NOMO-1 treated with dmso at 0.1 percent for 144 hours (cell line): ENCODE results near the gene GSTK1.

Experiments
- DNase-seq: peaks from one replicate; lab custom pipeline; 2025; ENCODE audit not compliant: unreplicated experiment; lab: John Stamatoyannopoulos, UW

GSTK1 gene

GRCh38 chr7:143295870-143296269, 32.6 kb downstream of the GSTK1 start:
- DNase-seq: no peak

GRCh38 chr7:143296686-143297085, 33.4 kb downstream of the GSTK1 start:
- DNase-seq: no peak

- no peak for DNase-seq
These were observed 36.1 kb downstream of the GSTK1 start for GRCh38 chr7:143299346-143299745.

- no peak for DNase-seq
These were observed 36.6 kb downstream of the GSTK1 start for GRCh38 chr7:143299840-143300239.

- DNase-seq: peak; percentile 42
These were observed 38.0 kb downstream of the GSTK1 start for GRCh38 chr7:143300959-143301935.

- DNase-seq: no peak
These were observed 40.5 kb downstream of the GSTK1 start for GRCh38 chr7:143303733-143304132.

- DNase-seq: no peak
These were observed 41.7 kb downstream of the GSTK1 start for GRCh38 chr7:143304938-143305337.

- DNase-seq: no peak
These were observed 42.3 kb downstream of the GSTK1 start for GRCh38 chr7:143305423-143306070.

GRCh38 chr7:143308632-143309031, 45.4 kb downstream of the GSTK1 start:
- no peak for DNase-seq

GRCh38 chr7:143314127-143314526, 50.9 kb downstream of the GSTK1 start:
- no peak for DNase-seq

- no peak for DNase-seq
These were observed 52.5 kb downstream of the GSTK1 start, which contains the start of gene CLCN1 for GRCh38 chr7:143315776-143316175. CLCN1 (plus strand) TSS chr7:143316111; CDS start chr7:143316213, 102 bp downstream.

GRCh38 chr7:143316492-143316891, 53.3 kb downstream of the GSTK1 start:
- DNase-seq: no peak

- no peak for DNase-seq
These were observed 55.4 kb downstream of the GSTK1 start for GRCh38 chr7:143318661-143319060.
